ENCODE measurements around the gene B9D1.

- TF ChIP-seq EP300 (IDR thresholded peaks at IDR 0.05; ENCODE audit: borderline replicate concordance) (no peak), REST (IDR thresholded peaks at IDR 0.05; ENCODE audit: low read depth) (no peak)
Observed at GRCh38 chr17:19372011-19372370, 9.5 kb upstream of the B9D1 start.
